Panc1 (cell line): ENCODE data around the gene UROC1. TPM values are rescaled to one million over a fixed set of nuclear protein-coding genes. Genes with fewer than 3 reads are reported as not detected.

Experiments used
- ATAC-seq: fragments of 200-7000 bp; cut with Tn5 transposase; 2 replicates; pipeline ENCODE4 v1.9.1; 2020; ENCODE audit warnings: mild to moderate bottlenecking, moderate library complexity
- BruUV-seq: library from RNA; stranded (reverse); fragments of 400-500 nt; replicated peaks from 2 replicates; lab custom pipeline; 2021; lab: Mats Ljungman, UMichigan
- CTCF ChIA-PET: fragments of 300-600 bp; sonication (Branson Sonifier 250); formaldehyde crosslinking; loops from one replicate; lab custom pipeline; 2022; ENCODE audit warnings: antibody characterized with exemption; lab: Charles Lee
- POLR2A ChIA-PET: fragments of 300-600 bp; sonication (Branson Sonifier 250); formaldehyde crosslinking; loops from one replicate; lab custom pipeline; 2022; ENCODE audit warnings: antibody characterized with exemption; lab: Charles Lee
- DNase-seq: peaks from one replicate; pipeline ENCODE4 v3.0.0-alpha.2; 2010; ENCODE audit warnings: low read depth, low spot score
- H3K27ac ChIP-seq: 2 replicates; pipeline ENCODE4 v1.5.1; 2011; ENCODE audit warnings: mild to moderate bottlenecking, low read length, inconsistent platforms
- H3K27me3 ChIP-seq: fragments of 200-500 bp; sonication (Bioruptor generic); 2 replicates; pipeline ENCODE4 v1.6.0; 2014; ENCODE audit warnings: low read length, inconsistent platforms; ENCODE audit not compliant: control insufficient read depth, insufficient read depth
- H3K36me3 ChIP-seq: fragments of 200-500 bp; sonication (Bioruptor generic); 2 replicates; pipeline ENCODE4 v1.5.1; 2014; ENCODE audit warnings: inconsistent platforms, mild to moderate bottlenecking, low read length, moderate library complexity; ENCODE audit not compliant: control insufficient read depth, insufficient read depth
- H3K4me1 ChIP-seq: 2 replicates; pipeline ENCODE4 v1.5.1; 2011; ENCODE audit warnings: inconsistent platforms, mild to moderate bottlenecking, low read length, moderate library complexity; ENCODE audit not compliant: control insufficient read depth, insufficient read depth
- H3K4me3 ChIP-seq, 2 experiments: 2 replicates each; pipeline ENCODE4 v1.5.1; 2011 to 2012; ENCODE audit warnings: low read depth in 2 of 2, low read length in 2 of 2, mild to moderate bottlenecking in 2 of 2, inconsistent platforms in 1 of 2, moderate library complexity in 1 of 2
- H3K9me3 ChIP-seq: fragments of 200-500 bp; sonication (Bioruptor generic); 2 replicates; pipeline ENCODE4 v1.5.1; 2014; ENCODE audit warnings: low read depth, mild to moderate bottlenecking, inconsistent platforms, low read length, moderate library complexity; ENCODE audit not compliant: control insufficient read depth, insufficient read depth
- POLR2AphosphoS5 ChIP-seq: IDR thresholded peaks from 2 replicates; pipeline ENCODE4 v1.6.1; 2012; ENCODE audit warnings: mild to moderate bottlenecking, low read depth, low read length, moderate library complexity
- REST ChIP-seq, 2 experiments: IDR thresholded peaks; 2 replicates each; pipeline ENCODE4 v1.6.1; 2011 to 2012; ENCODE audit warnings: low read depth in 2 of 2, control low read depth in 1 of 2, low read length in 1 of 2, mild to moderate bottlenecking in 1 of 2, moderate library complexity in 1 of 2; ENCODE audit not compliant: insufficient read depth in 1 of 2
- SIN3A ChIP-seq: IDR thresholded peaks from 2 replicates; pipeline ENCODE4 v1.6.1; 2012; ENCODE audit warnings: low read depth, mild to moderate bottlenecking, low read length, moderate library complexity, borderline replicate concordance; ENCODE audit not compliant: insufficient read depth
- TCF7L2 ChIP-seq: IDR thresholded peaks from 2 replicates; pipeline ENCODE4 v1.6.1; 2011; ENCODE audit warnings: mild to moderate bottlenecking, low read depth, low read length, inconsistent platforms
- in situ Hi-C: cut with HindIII; loops from 2 replicates; pipeline ENCODE4 v1.10.0; 2016; ENCODE audit warnings: low sequenced_read_pairs, low pct_unique_long_range_greater_than_20kb
- intact Hi-C: fragments of 100-400 bp; cut with micrococcal nuclease; formaldehyde crosslinking; loops from one replicate; pipeline ENCODE4 v1.10.0; 2022; ENCODE audit not compliant: unreplicated experiment
- total RNA-seq: library from RNA; stranded (reverse); gene quantifications from one replicate; pipeline ENCODE4 v1.2.1, GENCODE V29; 2021; ENCODE audit not compliant: unreplicated experiment
- TF ChIP-seq, protein P1 (sequence below): fragments of 450-650 bp; IDR thresholded peaks from 2 replicates; pipeline ENCODE4 v1.5.1; 2017; ENCODE audit warnings: mild to moderate bottlenecking

Gene UROC1
- total RNA-seq, 1 experiment from 2014 or later: not detected

DNA sequence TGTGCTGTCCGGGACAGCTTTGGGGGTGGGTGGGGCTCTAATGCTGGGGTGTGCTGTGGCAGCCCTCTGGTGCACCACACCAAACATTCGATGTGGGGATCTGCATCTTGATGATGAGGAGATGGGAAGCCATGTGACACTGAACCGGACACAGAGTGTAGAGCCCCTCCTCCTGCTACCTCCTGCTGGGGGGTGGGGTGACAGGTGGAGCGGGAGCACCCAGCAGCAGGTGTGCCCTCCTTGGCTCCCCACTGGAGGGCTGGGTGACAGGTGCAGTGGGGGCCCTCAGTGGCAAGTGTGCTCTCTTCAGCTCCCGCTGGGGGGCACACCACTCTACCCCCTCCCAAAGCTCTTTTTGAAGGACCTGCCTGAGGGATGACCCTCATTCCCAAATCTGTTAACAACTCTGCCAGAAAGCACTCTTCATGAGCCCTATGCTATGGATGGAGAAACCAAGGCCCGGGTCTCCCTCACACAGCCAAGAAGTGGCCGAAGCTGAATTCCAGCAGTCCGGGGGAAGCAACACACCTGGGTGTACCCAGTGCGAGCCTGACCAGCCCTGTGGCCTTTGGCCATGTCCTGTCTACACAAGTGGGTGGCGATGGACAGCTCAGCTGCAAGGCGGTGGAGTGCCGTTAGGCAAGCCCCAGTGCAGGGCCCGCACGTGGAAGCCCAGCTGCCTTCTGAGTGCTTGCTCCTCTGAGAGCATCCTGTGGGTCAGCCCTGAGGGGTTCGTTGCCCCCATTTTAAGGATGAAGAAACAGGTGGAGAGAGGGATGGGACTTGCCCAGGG is 609 bp upstream of the UROC1 start:
- intact Hi-C loops (no loop called here), in situ Hi-C loops (no loop called here)
- no peak overlapping the region for H3K27ac ChIP-seq
- H3K27me3 ChIP-seq: peaks cover 6% of the 10 kb centered on the region
- no peaks in the 10 kb centered on the region for H3K36me3 ChIP-seq
- DNase-seq (no peak), ATAC-seq (no peak)
- CTCF ChIA-PET: no interaction called here
- no peak overlapping the region for H3K4me3 ChIP-seq
- TF ChIP-seq, protein P1, sequence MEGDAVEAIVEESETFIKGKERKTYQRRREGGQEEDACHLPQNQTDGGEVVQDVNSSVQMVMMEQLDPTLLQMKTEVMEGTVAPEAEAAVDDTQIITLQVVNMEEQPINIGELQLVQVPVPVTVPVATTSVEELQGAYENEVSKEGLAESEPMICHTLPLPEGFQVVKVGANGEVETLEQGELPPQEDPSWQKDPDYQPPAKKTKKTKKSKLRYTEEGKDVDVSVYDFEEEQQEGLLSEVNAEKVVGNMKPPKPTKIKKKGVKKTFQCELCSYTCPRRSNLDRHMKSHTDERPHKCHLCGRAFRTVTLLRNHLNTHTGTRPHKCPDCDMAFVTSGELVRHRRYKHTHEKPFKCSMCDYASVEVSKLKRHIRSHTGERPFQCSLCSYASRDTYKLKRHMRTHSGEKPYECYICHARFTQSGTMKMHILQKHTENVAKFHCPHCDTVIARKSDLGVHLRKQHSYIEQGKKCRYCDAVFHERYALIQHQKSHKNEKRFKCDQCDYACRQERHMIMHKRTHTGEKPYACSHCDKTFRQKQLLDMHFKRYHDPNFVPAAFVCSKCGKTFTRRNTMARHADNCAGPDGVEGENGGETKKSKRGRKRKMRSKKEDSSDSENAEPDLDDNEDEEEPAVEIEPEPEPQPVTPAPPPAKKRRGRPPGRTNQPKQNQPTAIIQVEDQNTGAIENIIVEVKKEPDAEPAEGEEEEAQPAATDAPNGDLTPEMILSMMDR: no peak
- no peaks in the 10 kb centered on the region for H3K9me3 ChIP-seq
- H3K4me1 ChIP-seq: no peaks in the 10 kb centered on the region
- BruUV-seq: no TSS peak
- POLR2A ChIA-PET: no interaction called here

DNA sequence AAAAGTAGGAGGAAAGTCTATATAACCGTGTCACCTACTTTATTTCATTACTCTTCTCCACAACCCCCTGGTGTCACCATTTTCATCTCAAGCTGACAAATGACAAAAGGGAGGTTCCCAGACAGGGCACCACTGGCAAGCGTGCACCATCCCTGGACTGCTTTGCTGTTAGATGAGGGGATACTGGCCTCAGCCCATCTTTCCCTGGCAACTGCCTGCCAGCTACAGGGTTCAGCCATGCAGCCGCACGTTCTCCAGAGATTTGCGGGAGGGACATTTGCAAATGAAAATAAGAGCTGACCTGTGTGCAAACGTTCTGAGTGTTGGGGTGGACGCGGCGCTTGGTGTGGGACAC is 660 bp downstream of the UROC1 start:
- ATAC-seq (no peak), DNase-seq (no peak)
- CTCF ChIA-PET: interaction anchor here (0.5 kb wide), 1 partner anchor 19 kb away, joined by 3 read pairs; no protein-coding TSS in a partner anchor
- Histone ChIP-seq H3K27ac (no peak overlapping the region), H3K4me3 (no peak overlapping the region), H3K4me1 (no peaks in the 10 kb centered on the region), H3K27me3 (no peaks in the 10 kb centered on the region), H3K36me3 (no peaks in the 10 kb centered on the region), H3K9me3 (no peaks in the 10 kb centered on the region)
- in situ Hi-C loops (no loop called here), intact Hi-C loops (no loop called here)
- POLR2A ChIA-PET: no interaction called here
- TF ChIP-seq, protein P1: no peak
- TF ChIP-seq POLR2AphosphoS5: no peak
- TF ChIP-seq TCF7L2: no peak
- TF ChIP-seq REST (IDR thresholded peaks at IDR 0.05; ENCODE audit: insufficient read depth in 1 of 2, low read depth in 2 of 2, low read length in 1 of 2): no peak
- TF ChIP-seq SIN3A: no peak
- BruUV-seq: no TSS peak
